HCT116 (cell line): ENCODE data around the gene DOCK1. TPM values are rescaled to one million over a fixed set of nuclear protein-coding genes. Genes with fewer than 3 reads are reported as not detected.
A peak's percentile ranks its signal among the peaks of the same experiment; 100 is the strongest.

ENCODE experiments used
- ATAC-seq: fragments of 200-7000 bp; cut with Tn5 transposase; 2 replicates; pipeline ENCODE4 v1.9.1; 2020; ENCODE audit warnings: mild to moderate bottlenecking, moderate library complexity
- BruUV-seq: library from RNA; stranded (reverse); fragments of 400-500 nt; replicated peaks from 2 replicates; lab custom pipeline; 2021; lab: Mats Ljungman, UMichigan
- CTCF ChIA-PET: fragments of 300-600 bp; sonication (Branson Sonifier 250); formaldehyde crosslinking; loops from one replicate; lab custom pipeline; 2021; ENCODE audit warnings: antibody characterized with exemption; lab: Charles Lee
- POLR2A ChIA-PET: fragments of 300-600, 350-600 bp; sonication (Branson Sonifier 250); formaldehyde crosslinking; loops from one replicate; lab custom pipeline; 2021; ENCODE audit warnings: antibody characterized with exemption; lab: Charles Lee
- RAD21 ChIA-PET, 2 experiments: fragments of 300-600 bp; sonication (Branson Sonifier 250); formaldehyde crosslinking; loops; one replicate each; lab custom pipeline; 2023; ENCODE audit warnings: low total read pairs in 2 of 2; ENCODE audit not compliant: uncharacterized antibody in 2 of 2, unreplicated experiment in 2 of 2, low non-redundant PET in 1 of 2; lab: Charles Lee
- DNase-seq: peaks from one replicate; pipeline ENCODE4 v3.0.0-alpha.2; 2010; ENCODE audit warnings: low read depth, low spot score
- H2AFZ ChIP-seq: fragments of 200-600 bp; shearing (Covaris generic), sonication (generic); 2 replicates; pipeline ENCODE4 v1.6.1; 2017; ENCODE audit warnings: low read depth, mixed run types, mixed read lengths, antibody characterized with exemption, low read length; ENCODE audit not compliant: poor library complexity, severe bottlenecking
- H3K27ac ChIP-seq: 2 replicates; pipeline ENCODE4 v1.5.1; 2012; ENCODE audit warnings: low read depth, low read length
- H3K27me3 ChIP-seq: fragments of 200-600 bp; sonication (generic); 2 replicates; pipeline ENCODE4 v1.6.1; 2016; ENCODE audit warnings: mixed run types, low read length, mixed read lengths; ENCODE audit not compliant: insufficient read depth
- H3K36me3 ChIP-seq, 2 experiments: fragments of 200-500 bp in 1 of 2; fragments of 200-600 bp in 1 of 2; sonication (Bioruptor generic) in 1 of 2; sonication (generic) in 1 of 2; 2 replicates each; pipeline versions ENCODE4 v1.5.1 to v1.6.1; 2014 to 2016; ENCODE audit warnings: low read length in 2 of 2, inconsistent platforms in 1 of 2, mixed read lengths in 1 of 2, mixed run types in 1 of 2; ENCODE audit not compliant: insufficient read depth in 2 of 2, control insufficient read depth in 1 of 2
- H3K4me1 ChIP-seq, 2 experiments: fragments of 200-600 bp in 1 of 2; sonication (generic) in 1 of 2; 2 replicates each; pipeline versions ENCODE4 v1.5.1 to v1.6.1; 2012 to 2017; ENCODE audit warnings: low read length in 2 of 2, inconsistent platforms in 1 of 2, mild to moderate bottlenecking in 1 of 2, mixed read lengths in 1 of 2, mixed run types in 1 of 2, moderate library complexity in 1 of 2; ENCODE audit not compliant: insufficient read depth in 2 of 2, control insufficient read depth in 1 of 2
- H3K4me2 ChIP-seq: fragments of 200-600 bp; sonication (generic); 2 replicates; pipeline ENCODE4 v1.6.1; 2017; ENCODE audit warnings: mixed run types, low read length, mixed read lengths
- H3K4me3 ChIP-seq, 2 experiments: fragments of 200-600 bp in 1 of 2; sonication (generic) in 1 of 2; replicated peaks in 1 of 2; 2 replicates each; pipeline ENCODE4 v1.5.1; 2011 to 2016; ENCODE audit warnings: low read length in 2 of 2, control low read depth in 1 of 2, low read depth in 1 of 2, mild to moderate bottlenecking in 1 of 2, mixed read lengths in 1 of 2, mixed run types in 1 of 2
- H3K79me2 ChIP-seq: fragments of 200-600 bp; sonication (generic); 2 replicates; pipeline ENCODE4 v1.6.1; 2017; ENCODE audit warnings: mild to moderate bottlenecking, mixed run types, low read length, moderate library complexity, mixed read lengths; ENCODE audit not compliant: insufficient read depth
- H3K9ac ChIP-seq: fragments of 200-600 bp; sonication (generic); 2 replicates; pipeline ENCODE4 v1.6.1; 2016; ENCODE audit warnings: low read length, mixed read lengths
- H3K9me2 ChIP-seq: fragments of 200-600 bp; sonication (generic), shearing (Covaris generic); 2 replicates; pipeline ENCODE4 v1.6.1; 2017; ENCODE audit warnings: mixed run types, mild to moderate bottlenecking, moderate library complexity; ENCODE audit not compliant: insufficient read depth
- H3K9me3 ChIP-seq, 2 experiments: fragments of 200-500 bp in 1 of 2; fragments of 200-600 bp in 1 of 2; sonication (Bioruptor generic) in 1 of 2; sonication (generic) in 1 of 2; 2 replicates each; pipeline ENCODE4 v1.6.1; 2014 to 2017; ENCODE audit warnings: low read length in 2 of 2, mixed read lengths in 2 of 2, inconsistent platforms in 1 of 2, low read depth in 1 of 2, mild to moderate bottlenecking in 1 of 2, mixed run types in 1 of 2, moderate library complexity in 1 of 2; ENCODE audit not compliant: control insufficient read depth in 1 of 2, insufficient read depth in 1 of 2
- H4K20me1 ChIP-seq: fragments of 200-600 bp; sonication (generic), shearing (Covaris generic); 2 replicates; pipeline ENCODE4 v1.6.1; 2017; ENCODE audit warnings: mixed run types, mild to moderate bottlenecking, moderate library complexity; ENCODE audit not compliant: insufficient read depth
- ATF3 ChIP-seq: IDR thresholded peaks from 2 replicates; pipeline ENCODE4 v1.6.1; 2012
- CEBPB ChIP-seq: IDR thresholded peaks from 2 replicates; pipeline ENCODE4 v1.6.1; 2012; ENCODE audit warnings: low read depth
- EZH2 ChIP-seq: fragments of 200-600 bp; sonication (generic); IDR thresholded peaks from 2 replicates; pipeline ENCODE4 v1.6.1; 2017; ENCODE audit warnings: antibody characterized with exemption, mixed run types
- EZH2phosphoT487 ChIP-seq: fragments of 200-600 bp; IDR thresholded peaks from 2 replicates; pipeline ENCODE4 v1.6.1; 2018; ENCODE audit warnings: antibody characterized with exemption, borderline replicate concordance
- FOSL1 ChIP-seq: IDR thresholded peaks from 2 replicates; pipeline ENCODE4 v1.6.1; 2012; ENCODE audit warnings: low read depth
- JUND ChIP-seq: IDR thresholded peaks from 2 replicates; pipeline ENCODE4 v1.6.1; 2012
- POLR2A ChIP-seq: IDR thresholded peaks from 2 replicates; pipeline ENCODE4 v1.7.0; 2011; ENCODE audit warnings: borderline replicate concordance; ENCODE audit not compliant: insufficient read depth, insufficient read length; ENCODE audit errors: extremely low read depth
- RAD21 ChIP-seq: IDR thresholded peaks from 2 replicates; pipeline ENCODE4 v1.6.1; 2012; ENCODE audit warnings: low read depth, mild to moderate bottlenecking
- SIN3A ChIP-seq: IDR thresholded peaks from 2 replicates; pipeline ENCODE4 v1.6.1; 2012; ENCODE audit warnings: low read depth
- SRF ChIP-seq: IDR thresholded peaks from 2 replicates; pipeline ENCODE4 v1.6.1; 2012; ENCODE audit warnings: low read depth
- TCF7L2 ChIP-seq: IDR thresholded peaks from 2 replicates; pipeline ENCODE4 v1.7.0; 2011; ENCODE audit warnings: borderline replicate concordance, inconsistent platforms; ENCODE audit not compliant: insufficient read depth, insufficient read length; ENCODE audit errors: extremely low read depth
- YY1 ChIP-seq: IDR thresholded peaks from 2 replicates; pipeline ENCODE4 v1.6.1; 2011; ENCODE audit warnings: low read length, low read depth, moderate library complexity, mild to moderate bottlenecking; ENCODE audit not compliant: insufficient replicate concordance; ENCODE audit errors: extremely low read depth
- intact Hi-C: fragments of 100-400 bp; cut with micrococcal nuclease; formaldehyde crosslinking; loops from 2 replicates; pipeline ENCODE4 v1.10.0; 2022
- total RNA-seq: library from RNA; stranded (reverse); gene quantifications from one replicate; pipeline ENCODE4 v1.2.1, GENCODE V29; 2021; ENCODE audit not compliant: unreplicated experiment
- TF ChIP-seq, protein P1 (sequence below), 3 experiments: fragments of 200-600 bp in 1 of 3; sonication (generic) in 1 of 3; IDR thresholded peaks in 2 of 3; conservative IDR thresholded peaks in 1 of 3; 2 replicates each; pipeline ENCODE4 v1.5.1; 2012 to 2017; ENCODE audit warnings: low read depth in 2 of 3, low read length in 2 of 3, antibody characterized with exemption in 1 of 3, borderline replicate concordance in 1 of 3, control low read depth in 1 of 3, mild to moderate bottlenecking in 1 of 3, mixed read lengths in 1 of 3, mixed run types in 1 of 3, moderate library complexity in 1 of 3; ENCODE audit not compliant: insufficient read depth in 1 of 3

DOCK1 gene
- total RNA-seq, 1 experiment from 2014 or later, result 46.5 TPM

DNA sequence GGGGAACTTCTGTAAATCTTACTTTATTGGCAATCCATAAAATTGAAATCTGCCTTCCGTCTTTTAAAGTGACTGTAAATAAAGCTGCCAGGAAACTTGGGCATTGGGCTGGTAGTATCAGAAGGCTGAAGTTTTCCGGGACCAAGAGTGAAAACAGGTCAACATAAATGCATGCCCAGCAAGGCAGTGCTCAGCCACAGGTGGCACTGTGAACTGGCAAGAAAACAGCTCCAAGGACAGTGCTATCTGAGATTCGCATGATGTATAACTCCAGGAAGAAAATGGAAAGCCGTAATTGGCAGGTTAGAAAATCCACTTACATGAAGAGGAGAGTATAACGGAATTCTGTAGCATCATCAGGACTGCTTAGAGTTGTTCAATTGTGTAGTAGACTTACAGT is 293.1 kb downstream of the DOCK1 start:
- ChIA-PET RAD21 (no interaction called here), CTCF (interaction anchor here (0.9 kb wide), 1 partner anchor 45 kb away, joined by 3 read pairs; no protein-coding TSS in a partner anchor), POLR2A (no interaction called here)
- Histone ChIP-seq H3K9me2 (no peaks in the 10 kb centered on the region), H3K27me3 (no peaks in the 10 kb centered on the region), H4K20me1 (no peaks in the 10 kb centered on the region), H2AFZ (no peak overlapping the region), H3K9ac (no peak overlapping the region), H3K4me3 (no peak overlapping the region), H3K9me3 (no peaks in the 10 kb centered on the region), H3K4me1 (no peaks in the 10 kb centered on the region), H3K27ac (no peak overlapping the region), H3K4me2 (no peak overlapping the region), H3K36me3 (no peaks in the 10 kb centered on the region), H3K79me2 (no peaks in the 10 kb centered on the region)
- ATAC-seq (peak; percentile 61), DNase-seq (no peak)
- intact Hi-C loops, result no loop called here
- BruUV-seq, result no TSS peak
- TF ChIP-seq, protein P1, sequence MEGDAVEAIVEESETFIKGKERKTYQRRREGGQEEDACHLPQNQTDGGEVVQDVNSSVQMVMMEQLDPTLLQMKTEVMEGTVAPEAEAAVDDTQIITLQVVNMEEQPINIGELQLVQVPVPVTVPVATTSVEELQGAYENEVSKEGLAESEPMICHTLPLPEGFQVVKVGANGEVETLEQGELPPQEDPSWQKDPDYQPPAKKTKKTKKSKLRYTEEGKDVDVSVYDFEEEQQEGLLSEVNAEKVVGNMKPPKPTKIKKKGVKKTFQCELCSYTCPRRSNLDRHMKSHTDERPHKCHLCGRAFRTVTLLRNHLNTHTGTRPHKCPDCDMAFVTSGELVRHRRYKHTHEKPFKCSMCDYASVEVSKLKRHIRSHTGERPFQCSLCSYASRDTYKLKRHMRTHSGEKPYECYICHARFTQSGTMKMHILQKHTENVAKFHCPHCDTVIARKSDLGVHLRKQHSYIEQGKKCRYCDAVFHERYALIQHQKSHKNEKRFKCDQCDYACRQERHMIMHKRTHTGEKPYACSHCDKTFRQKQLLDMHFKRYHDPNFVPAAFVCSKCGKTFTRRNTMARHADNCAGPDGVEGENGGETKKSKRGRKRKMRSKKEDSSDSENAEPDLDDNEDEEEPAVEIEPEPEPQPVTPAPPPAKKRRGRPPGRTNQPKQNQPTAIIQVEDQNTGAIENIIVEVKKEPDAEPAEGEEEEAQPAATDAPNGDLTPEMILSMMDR (IDR thresholded peaks at IDR 0.05 in 2 of 3, conservative IDR thresholded peaks at IDR 0.05 in 1 of 3; ENCODE audit: borderline replicate concordance in 1 of 3, insufficient read depth in 1 of 3, low read depth in 2 of 3, low read length in 2 of 3), result peak in 2 of 3 experiments; percentile 35 to 37; a peak in 3 of 6 replicates
- TF ChIP-seq CEBPB (no peak), FOSL1 (no peak), RAD21 (peak; percentile 31; the same call in 1 of the 2 replicates), JUND (no peak)

- Histone ChIP-seq H3K36me3 (no peaks in the 10 kb centered on the region), H3K4me3 (no peak overlapping the region), H3K9me2 (no peaks in the 10 kb centered on the region), H2AFZ (no peak overlapping the region), H3K9me3 (no peaks in the 10 kb centered on the region), H4K20me1 (no peaks in the 10 kb centered on the region), H3K27ac (no peak overlapping the region), H3K27me3 (no peaks in the 10 kb centered on the region), H3K4me2 (no peak overlapping the region), H3K9ac (no peak overlapping the region), H3K79me2 (no peaks in the 10 kb centered on the region), H3K4me1 (no peaks in the 10 kb centered on the region)
- no TSS peak for BruUV-seq
- DNase-seq (no peak), ATAC-seq (no peak)
- ChIA-PET RAD21 (no interaction called here), CTCF (interaction anchor here (0.9 kb wide), 1 partner anchor 45 kb away, joined by 3 read pairs; no protein-coding TSS in a partner anchor), POLR2A (no interaction called here)
- intact Hi-C loops, result no loop called here
- TF ChIP-seq EZH2 (no peak), TCF7L2 (no peak), CEBPB (no peak), ATF3 (no peak), POLR2A (no peak), EZH2phosphoT487 (no peak), SRF (no peak), YY1 (no peak), SIN3A (no peak)
- TF ChIP-seq, protein P1 (IDR thresholded peaks at IDR 0.05 in 2 of 3, conservative IDR thresholded peaks at IDR 0.05 in 1 of 3; ENCODE audit: borderline replicate concordance in 1 of 3, insufficient read depth in 1 of 3, low read depth in 2 of 3, low read length in 2 of 3), result no peak
Measured at GRCh38 chr10:127198721-127199120, 293.5 kb downstream of the DOCK1 start.
